ENCODE results near the gene SEMA3G.

Gene SEMA3G

DNA sequence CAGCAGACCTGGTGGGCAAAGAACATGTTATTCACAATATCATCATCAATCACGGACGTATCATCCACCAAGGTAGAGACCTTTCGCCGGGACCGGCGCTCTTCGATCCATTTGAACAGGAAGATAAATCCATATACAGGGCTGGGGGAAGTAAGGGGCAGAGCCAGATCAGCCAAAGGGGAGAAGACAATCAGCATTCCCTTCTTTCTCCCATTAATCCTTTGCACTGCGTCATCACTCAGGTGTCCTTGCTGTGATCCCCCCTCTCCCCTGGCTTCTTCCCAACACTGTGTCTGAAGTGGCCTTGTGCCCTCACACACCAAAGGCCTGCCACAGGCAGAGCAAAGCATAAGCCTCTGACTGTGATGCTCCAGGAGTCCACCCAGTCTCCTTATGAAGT is 36.4 kb downstream of the SEMA3G start:
- DNase-seq (ENCODE audit: low read depth): no peak

GRCh38 chr3:52407779-52408178 is 37.1 kb downstream of the SEMA3G start:
- no peak for DNase-seq (ENCODE audit: low read depth)

DNA sequence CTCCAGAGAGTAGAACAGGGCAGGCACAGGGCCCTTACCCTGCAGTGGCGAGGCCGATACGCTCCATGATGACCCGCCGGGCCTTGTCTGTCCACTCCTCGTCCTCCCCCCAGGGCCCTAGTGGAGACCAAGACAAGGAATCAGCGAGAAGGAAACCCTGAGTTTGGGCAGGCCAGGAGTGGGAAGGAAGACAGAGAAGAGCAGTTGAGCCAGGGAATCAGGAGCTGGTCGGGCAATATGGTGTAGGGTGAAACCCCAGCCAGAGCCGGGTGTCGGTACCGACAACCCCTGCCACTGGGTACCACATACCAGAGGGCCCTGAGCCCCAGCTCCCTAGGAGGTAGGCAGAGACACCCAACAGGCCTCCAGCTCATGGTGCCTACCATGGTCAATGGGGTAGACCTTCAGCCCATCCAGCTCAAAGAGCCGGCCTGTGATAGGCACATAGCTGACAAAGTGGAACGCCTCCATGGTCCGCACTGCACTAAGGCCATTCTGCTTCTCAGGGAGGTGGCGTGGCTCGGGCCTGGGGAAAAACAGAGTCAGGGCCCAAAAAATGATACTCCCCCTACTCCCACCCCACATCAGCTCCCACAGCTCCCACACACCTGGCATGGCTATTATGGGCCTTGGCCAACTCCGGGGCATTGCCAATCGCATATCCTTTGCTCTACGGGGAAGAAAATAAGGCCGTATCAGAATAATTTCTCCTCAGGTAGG is 38.0 kb downstream of the SEMA3G start:
- no peak for DNase-seq (ENCODE audit: low read depth)

DNA sequence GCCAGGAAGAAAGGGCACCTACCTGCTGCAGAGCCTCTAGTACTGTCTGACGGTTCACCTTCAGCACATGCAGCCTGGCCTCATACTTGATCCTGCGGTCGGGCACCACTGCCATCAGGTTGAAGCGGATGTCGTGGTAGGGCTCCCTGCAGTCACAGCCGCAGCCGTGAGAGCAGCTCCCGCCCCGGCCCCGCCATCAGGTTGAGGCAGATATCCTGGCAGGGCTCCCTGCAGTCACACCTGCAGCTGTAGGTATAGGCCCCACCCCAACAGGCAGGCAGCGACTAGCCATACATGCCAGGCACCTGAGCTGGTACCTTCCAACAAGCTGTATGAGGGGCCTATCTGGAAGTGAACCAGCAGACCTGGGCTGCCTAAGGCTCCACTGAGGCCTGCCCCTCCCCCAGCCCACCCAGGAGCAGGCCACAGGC is 38.7 kb downstream of the SEMA3G start:
- DNase-seq (ENCODE audit: low read depth): no peak

GRCh38 chr3:52405601-52406110 is 39.2 kb downstream of the SEMA3G start:
- no peak for DNase-seq (ENCODE audit: low read depth)

DNA sequence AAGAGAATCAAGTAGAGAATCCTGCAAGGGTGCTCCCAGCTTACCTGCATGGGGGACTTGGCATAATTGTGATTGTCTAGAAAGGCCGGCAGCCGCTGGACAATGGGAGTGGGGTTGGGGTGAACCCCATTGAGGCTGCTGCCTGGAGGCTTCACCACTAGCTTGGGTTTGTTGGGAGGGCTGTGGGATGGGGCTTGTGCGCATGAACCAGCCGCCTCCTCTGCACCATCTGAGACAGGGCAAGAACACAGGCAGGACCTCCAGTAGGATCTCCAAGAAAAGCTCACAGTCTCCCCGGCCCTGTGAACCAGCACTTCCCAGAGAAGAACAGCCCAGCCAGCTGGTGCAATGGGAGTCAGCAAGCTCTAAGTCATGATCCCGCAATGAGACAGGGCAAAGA is 39.8 kb downstream of the SEMA3G start:
- DNase-seq (ENCODE audit: low read depth): no peak

- DNase-seq (ENCODE audit: low read depth): no peak
Measured at GRCh38 chr3:52404391-52404790, 40.5 kb downstream of the SEMA3G start.

DNA sequence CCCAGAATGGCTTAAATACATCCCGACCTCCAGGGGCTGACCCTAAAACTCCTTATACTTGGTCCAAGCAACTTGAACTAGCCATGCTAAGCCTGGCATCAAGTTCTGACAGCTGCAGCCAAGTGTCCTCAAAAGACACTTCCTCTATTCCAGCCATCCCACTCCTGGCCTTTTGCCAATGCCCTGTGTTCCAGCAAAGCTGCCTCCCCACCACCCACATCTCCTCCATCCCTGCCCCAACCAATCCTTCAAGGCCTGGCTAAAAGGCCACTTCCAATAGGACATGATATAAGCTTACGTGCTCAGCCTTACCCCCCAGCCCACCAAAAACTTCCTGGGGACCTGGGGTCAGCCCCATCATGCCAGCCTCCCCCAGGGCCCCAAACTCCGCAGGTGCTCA is 40.9 kb downstream of the SEMA3G start:
- no peak for DNase-seq (ENCODE audit: low read depth)

DNA sequence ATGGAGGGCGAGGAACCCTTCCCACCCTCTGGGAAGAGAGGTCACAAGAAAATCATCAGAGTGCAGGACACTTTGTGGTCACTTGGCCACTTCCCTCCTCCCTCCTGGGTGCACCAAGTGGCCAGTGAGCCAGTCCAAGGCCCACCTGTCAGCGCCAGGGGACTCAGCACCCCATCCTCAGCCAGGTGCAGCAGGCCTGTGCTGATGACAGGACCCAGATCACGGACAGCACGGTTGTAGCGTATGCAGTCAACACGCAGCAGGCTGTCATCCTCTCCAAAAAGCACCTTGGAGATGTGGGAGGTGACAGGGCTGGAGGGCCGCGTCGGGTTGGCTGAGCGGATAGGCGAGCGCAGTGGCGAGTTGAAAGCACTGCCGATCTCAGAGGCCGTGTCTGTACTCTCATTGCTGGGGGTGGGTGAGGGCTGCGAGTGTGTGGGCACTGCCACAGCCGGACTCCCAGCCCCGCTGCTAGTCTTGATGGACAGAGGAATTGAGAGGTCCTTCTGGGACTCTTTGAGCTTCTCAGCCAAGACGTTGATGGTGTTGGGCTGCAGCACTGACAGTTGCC is 41.5 kb downstream of the SEMA3G start:
- no peak for DNase-seq (ENCODE audit: low read depth)

- no peak for DNase-seq (ENCODE audit: low read depth)
Measured at GRCh38 chr3:52402706-52403270, 42.1 kb downstream of the SEMA3G start.

- DNase-seq (ENCODE audit: low read depth): no peak
Measured at GRCh38 chr3:52402101-52402521, 42.8 kb downstream of the SEMA3G start.

GRCh38 chr3:52401551-52401950 is 43.4 kb downstream of the SEMA3G start:
- no peak for DNase-seq (ENCODE audit: low read depth)

DNA sequence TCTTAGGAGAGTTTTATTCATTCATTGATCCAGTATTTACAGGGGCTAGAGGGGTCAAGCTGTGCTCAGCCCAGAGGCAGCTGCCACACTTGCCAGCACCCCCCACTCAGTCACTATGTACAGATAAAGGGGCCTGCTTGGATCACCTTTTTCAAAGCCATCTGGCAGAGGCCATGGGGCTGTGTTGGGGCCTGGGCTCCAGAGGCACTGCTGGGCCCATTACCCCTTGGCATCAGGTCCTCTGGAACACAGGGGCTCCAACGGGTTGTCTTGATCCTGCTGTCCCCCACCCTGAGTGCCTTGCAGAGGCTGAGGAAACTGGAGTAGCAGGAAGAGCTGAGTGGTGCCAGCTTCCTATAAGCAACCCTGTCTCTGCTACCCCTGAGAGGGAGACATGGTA is 43.9 kb downstream of the SEMA3G start:
- DNase-seq (ENCODE audit: low read depth): no peak

DNA sequence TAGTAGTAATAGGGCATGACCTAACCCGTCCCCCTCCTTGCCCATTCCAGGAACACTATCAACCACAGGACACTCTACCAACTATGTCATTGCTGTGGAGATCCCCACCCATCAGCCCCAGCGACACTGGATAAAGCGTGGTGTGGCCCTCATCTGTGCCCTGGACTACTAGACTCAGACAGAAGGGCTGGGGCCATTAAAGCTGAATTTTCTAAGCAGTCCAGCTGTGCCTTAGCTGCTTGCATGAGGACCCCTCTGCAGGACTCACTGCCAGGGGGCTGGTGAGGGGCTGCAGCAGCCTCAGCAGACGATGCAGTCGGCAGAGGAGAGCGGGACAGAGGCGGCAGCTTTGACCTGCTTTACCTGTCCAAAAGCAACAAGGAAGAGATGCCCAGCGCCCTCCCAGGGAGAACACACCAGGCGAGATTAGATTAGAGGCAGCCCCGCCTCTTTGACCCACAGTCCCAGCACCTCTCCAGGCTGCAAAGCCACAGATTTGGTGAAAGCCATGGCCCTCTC is 44.6 kb downstream of the SEMA3G start:
- DNase-seq (ENCODE audit: low read depth): no peak

DNA sequence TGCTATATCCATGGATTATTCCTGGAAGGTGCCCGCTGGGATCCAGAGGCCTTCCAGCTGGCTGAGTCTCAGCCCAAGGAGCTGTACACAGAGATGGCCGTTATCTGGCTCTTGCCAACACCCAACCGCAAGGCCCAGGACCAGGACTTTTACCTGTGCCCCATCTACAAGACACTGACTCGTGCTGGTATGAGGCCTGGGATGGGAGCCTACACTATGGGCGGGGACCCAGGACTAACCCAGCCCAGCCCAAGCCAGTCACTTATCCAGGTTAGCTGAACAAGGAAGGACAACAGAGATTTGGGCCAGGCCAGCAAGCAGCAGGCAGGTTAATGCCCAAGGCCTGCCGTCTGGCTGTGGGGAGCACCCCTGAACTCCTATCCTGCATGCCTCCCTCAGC is 45.3 kb downstream of the SEMA3G start:
- DNase-seq (ENCODE audit: low read depth): no peak

GRCh38 chr3:52399131-52399530 is 45.8 kb downstream of the SEMA3G start:
- no peak for DNase-seq (ENCODE audit: low read depth)

DNA sequence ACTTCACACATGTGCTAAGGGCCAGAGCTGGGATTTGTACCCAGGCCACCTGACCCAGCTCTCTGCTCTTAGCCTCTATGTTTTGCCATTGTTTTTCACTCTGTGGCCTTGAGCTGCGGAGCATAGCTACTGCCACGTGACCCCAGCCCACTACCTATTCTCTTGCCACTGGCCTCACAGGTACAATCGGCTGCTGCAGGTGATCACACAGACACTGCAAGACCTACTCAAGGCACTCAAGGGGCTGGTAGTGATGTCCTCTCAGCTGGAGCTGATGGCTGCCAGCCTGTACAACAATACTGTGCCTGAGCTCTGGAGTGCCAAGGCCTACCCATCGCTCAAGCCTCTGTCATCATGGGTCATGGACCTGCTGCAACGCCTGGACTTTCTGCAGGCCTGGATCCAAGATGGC is 46.2 kb downstream of the SEMA3G start:
- DNase-seq (ENCODE audit: low read depth): no peak

DNA sequence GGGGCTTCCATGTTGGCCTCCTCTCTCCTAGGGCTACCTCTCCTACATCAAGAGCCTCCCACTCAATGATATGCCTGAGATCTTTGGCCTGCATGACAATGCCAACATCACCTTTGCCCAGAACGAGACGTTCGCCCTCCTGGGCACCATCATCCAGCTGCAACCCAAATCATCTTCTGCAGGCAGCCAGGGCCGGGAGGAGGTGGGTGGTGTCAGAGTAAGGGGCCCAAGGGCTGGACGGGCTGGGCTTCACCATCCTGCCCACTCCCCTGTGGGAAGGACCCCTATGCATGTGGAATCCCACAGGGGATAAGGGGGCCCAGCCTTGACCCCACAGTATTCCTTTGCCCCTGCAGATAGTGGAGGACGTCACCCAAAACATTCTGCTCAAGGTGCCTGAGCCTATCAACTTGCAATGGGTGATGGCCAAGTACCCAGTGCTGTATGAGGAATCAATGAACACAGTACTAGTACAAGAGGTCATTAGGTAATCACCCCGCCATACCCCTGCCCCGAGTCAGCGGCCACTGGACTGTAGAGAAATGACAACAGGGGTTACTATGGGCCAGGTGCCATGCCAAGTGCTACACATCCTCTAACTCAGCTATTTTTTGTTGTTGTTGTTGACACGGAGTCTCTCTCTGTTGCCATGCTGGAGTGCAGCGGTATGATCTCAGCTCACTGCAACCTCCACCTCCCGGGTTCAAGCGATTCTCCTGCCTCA is 47.1 kb downstream of the SEMA3G start:
- DNase-seq (ENCODE audit: low read depth): no peak

GRCh38 chr3:52396907-52397591 is 47.9 kb downstream of the SEMA3G start:
- DNase-seq (ENCODE audit: low read depth): no peak

DNA sequence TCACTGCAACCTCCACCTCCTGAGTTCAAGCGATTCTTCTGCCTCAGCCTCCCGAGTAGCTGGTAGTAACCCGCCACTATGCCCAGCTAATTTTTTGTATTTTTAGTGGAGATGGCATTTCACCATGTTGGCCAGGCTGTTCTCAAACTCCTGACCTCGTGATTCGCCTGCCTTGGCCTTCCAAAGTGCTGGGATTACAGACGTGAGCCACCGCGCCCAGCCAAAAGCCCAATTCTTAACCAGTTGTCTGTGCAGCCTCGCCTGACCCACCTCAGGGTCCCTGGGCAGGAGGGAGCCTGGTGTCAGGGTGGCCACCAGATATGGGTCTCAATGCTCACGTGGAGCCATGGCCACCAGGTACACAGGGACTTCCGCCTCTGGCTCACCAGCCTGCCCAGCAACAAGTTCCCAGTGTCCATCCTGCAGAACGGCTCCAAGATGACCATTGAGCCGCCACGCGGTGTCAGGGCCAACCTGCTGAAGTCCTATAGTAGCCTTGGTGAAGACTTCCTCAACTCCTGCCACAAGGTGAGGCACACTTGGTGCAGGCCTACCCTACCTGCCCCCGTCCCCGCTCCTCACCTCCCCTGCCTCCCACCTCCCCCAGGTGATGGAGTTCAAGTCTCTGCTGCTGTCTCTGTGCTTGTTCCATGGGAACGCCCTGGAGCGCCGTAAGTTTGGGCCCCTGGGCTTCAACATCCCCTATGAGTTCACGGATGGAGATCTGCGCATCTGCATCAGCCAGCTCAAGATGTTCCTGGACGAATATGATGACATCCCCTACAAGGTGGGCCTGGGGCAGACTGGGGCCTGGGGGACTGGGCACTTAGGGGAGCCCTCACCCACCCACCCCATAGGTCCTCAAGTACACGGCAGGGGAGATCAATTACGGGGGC is 48.6 kb downstream of the SEMA3G start:
- DNase-seq (ENCODE audit: low read depth): no peak

DNA sequence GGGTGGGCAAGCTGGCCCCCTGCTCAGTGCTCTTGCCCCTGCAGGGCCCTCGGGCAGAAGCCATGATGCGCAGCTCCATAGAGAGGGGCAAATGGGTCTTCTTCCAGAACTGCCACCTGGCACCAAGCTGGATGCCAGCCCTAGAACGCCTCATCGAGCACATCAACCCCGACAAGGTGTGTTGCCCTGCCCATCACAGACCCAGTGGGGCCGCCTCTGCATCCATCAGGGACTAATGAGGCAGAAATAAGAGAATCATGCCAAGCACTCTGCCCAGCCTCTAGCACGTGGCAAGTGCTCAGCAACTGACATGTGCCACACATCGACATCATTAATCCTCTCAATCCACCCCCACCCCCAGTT is 49.4 kb downstream of the SEMA3G start:
- DNase-seq (ENCODE audit: low read depth): no peak

All from activated T-cell treated with anti-CD3 and anti-CD28 coated beads for 1 hour (primary cell).